GM18502 (cell line): ENCODE data around the gene FAM118B.

Experiments
- ATAC-seq: cut with Tn5 transposase; IDR thresholded peaks from one replicate; pipeline ENCODE4 v1.9.1; 2021; ENCODE audit warnings: mild to moderate bottlenecking; ENCODE audit not compliant: unreplicated experiment, poor library complexity

The FAM118B gene

DNA sequence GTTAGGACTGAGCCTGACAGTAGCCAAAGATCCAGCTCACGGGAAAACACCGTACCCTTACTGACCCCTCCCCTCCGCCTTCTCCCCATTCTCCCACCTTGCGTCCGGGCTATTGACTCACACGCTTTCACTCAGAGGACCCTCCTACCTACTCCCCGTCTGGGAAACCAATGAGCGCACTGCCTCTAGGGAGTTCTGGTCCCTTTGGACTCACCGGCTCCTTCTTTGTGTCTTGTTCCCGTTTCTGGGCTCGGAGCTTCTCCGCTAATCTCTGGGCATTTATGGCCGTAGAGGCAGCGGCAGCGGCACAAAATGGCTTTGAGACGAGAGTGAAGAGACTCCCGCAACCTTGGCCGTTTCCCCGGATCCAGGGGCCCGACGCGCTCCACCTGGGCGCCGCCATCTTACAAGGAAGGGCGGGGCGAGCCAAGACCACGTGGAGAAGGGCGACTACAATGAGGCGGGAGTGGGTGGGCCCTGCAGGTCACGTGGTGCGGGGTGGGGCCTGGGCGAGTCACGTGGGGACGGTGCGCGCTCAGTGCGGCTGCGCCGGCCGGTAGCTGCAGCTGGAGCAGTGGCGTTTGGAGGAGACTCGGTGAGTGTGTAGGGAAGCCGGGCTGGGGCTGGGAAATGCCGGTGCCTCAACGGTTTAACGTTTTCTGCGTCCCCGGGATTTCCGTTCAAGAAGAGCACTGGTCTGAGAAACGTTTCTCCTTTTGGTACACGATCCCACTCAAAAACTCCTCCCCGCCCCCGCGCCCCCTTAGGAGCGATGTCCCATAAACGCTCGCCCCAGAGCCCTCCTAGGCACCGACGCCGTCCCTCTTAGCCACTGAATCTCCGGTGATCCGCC lies at the start of gene FAM118B, which contains the start of gene RPUSD4:
TSS of gene FAM118B (plus strand) at position 547 of the 853 bp plus-strand sequence. CDS start 23,220 bp downstream, outside the sequence.
TSS of gene RPUSD4 (minus strand) at position 415 of the 853 bp plus-strand sequence. CDS start at position 403, 12 bp downstream.
- ATAC-seq = peak; percentile 97

- no peak for ATAC-seq
Observed at GRCh38 chr11:126162306-126163030, 49.1 kb upstream of the FAM118B start.

GRCh38 chr11:126163074-126163700 lies 48.4 kb upstream of the FAM118B start:
- ATAC-seq = no peak

GRCh38 chr11:126163779-126164178 lies 47.8 kb upstream of the FAM118B start:
- ATAC-seq = no peak

GRCh38 chr11:126164781-126165180 lies 46.8 kb upstream of the FAM118B start:
- ATAC-seq = no peak

DNA sequence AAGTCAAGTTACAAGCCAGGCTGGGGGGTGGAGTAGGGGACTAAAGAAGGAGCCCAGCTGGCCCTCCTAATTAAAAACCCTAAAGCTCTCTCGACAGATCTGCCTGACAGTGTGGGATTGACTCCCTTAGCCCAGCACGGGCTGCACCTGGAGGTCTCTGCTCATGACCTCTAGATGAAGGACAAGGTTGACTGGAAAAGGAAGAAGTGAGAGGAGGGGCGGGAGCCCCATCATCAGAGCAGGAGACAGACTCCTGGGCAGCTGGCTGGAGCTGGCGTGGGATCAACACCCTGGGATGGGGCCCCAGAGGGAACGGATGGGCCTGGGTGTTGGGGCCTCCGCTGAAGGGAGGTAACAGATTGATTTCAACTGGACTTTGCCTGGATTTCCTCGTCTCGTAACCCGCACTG lies 46.3 kb upstream of the FAM118B start:
- no peak for ATAC-seq

GRCh38 chr11:126165757-126166156 lies 45.8 kb upstream of the FAM118B start:
- ATAC-seq = no peak

- no peak for ATAC-seq
Observed at GRCh38 chr11:126166413-126166812, 45.2 kb upstream of the FAM118B start.

DNA sequence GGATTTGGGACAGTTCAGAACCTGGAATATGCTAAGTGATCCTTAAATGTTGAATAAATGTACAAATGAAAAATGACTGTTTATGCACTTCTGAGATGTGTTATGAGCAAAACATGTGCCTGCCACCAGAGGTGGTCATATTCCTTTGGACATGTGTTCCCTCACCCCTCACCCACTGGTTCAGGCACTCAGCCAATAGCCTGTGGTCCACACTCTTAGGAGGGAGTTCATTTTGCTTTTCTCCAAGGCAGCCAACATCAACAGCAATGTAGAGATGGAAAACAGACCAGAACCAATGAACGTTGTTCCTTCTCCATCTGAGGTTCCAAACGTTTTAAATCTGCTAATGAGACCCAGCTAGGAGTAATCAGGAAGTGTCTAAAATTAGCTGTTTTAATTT lies 44.1 kb upstream of the FAM118B start:
- ATAC-seq = no peak

- ATAC-seq = no peak
Observed at GRCh38 chr11:126169291-126169690, 42.3 kb upstream of the FAM118B start.

GRCh38 chr11:126172596-126173038 lies 39.0 kb upstream of the FAM118B start:
- no peak for ATAC-seq

DNA sequence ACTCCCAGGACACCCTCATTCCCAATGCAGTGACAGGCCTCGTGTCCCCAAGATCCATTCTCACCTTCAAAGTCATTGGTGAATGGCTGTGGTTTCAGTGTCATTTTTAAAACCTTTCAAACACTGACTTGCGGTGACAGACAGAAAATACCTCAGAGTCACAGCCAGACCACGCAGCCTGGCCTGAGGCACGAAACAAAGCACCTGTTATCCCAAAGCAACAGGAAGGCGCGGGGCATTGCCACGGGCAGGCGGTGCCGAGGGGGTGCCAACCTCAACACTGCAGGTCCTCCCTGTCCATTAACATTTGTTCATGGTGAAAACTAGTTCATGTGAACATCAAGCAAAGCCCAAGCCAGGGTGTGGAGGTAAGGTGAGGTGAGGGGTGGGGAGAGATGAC lies 38.3 kb upstream of the FAM118B start:
- no peak for ATAC-seq

- no peak for ATAC-seq
Observed at GRCh38 chr11:126174816-126175215, 36.8 kb upstream of the FAM118B start.

DNA sequence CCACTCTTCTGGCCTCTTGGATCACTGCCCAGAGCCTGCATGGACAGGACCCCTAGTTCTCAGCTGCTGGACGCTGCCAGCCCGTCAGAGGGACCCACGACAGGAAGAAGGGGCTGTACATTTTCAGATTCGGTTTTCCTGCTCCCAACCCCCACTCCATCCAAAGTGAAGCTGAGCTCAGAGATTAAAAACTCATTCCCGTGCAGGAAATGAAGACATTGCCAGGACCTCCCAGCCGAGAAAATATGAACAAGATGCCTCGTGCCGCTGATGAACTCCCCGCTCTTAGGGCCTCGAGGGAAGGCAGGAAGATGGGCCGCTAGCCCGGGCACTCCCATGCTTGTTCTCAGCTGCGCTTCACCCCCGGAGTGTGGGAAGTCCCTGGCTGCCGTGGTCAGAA lies 36.2 kb upstream of the FAM118B start:
- no peak for ATAC-seq

GRCh38 chr11:126176853-126177470 lies 34.6 kb upstream of the FAM118B start:
- ATAC-seq = no peak

DNA sequence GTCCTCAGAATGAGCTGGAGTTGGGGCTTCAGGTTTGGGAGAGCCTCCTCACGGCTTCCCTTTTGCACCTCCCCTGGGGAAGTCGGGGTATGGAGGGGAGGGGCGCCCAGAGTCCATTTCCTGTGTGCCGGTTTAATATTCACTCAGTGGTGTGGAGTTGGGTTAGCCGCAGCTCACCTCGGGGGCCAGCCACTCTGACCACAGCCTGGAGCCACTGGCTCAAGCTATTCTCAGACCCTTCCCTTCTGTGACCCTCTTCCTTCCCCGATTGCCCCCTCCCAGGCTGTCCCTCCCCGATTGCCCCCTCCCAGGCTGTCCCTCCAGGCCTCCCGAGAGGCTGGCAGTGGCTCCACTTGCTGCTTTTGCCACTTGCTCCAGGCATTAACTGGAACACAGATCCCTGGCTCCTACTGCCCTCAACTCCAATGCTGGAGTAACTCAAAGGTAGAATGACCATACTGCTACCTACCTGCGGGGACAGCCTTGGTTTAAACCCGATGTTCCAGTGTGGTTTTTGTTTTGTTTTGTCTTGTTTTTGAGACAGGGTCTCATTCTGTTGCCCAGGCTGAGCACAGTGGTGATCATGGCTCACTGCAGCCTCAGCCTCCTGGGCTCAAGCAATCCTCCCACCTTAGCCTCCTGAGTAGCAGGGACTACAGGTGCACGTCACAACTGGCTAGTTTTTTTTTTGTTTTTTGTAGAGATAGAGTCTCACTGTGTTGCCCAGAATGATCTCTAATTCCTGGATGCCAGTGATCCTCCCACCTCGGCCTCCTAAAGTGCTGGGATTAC lies 29.4 kb upstream of the FAM118B start:
- no peak for ATAC-seq

- ATAC-seq = no peak
Observed at GRCh38 chr11:126182787-126183445, 28.7 kb upstream of the FAM118B start.

GRCh38 chr11:126185259-126186024 lies 26.1 kb upstream of the FAM118B start:
- ATAC-seq = no peak
